SK-N-SH (cell line): ENCODE results near the gene NADSYN1. TPM values are rescaled to one million over a fixed set of nuclear protein-coding genes. Genes with fewer than 3 reads are reported as not detected.

Source experiments
- CTCF ChIA-PET: fragments of 300-600, 350-600 bp; formaldehyde crosslinking; extraction: SDS; loops from one replicate; lab custom pipeline; 2021; lab: Yijun Ruan, JAX
- POLR2A ChIA-PET: fragments of 350-600 bp; sonication (Branson Sonifier 250); formaldehyde crosslinking; extraction: SDS; loops from one replicate; lab custom pipeline; 2020; ENCODE audit warnings: antibody characterized with exemption, inconsistent platforms; lab: Yijun Ruan, JAX
- DNase-seq: peaks from one replicate; pipeline ENCODE4 v3.0.0; 2012
- H2AFZ ChIP-seq: fragments of 200-600 bp; sonication (generic); 2 replicates; pipeline ENCODE4 v1.8.1; 2016; ENCODE audit warnings: antibody characterized with exemption, mild to moderate bottlenecking, low read depth
- H3F3A ChIP-seq: fragments of 200-600 bp; sonication (generic); replicated peaks from 2 replicates; pipeline ENCODE3; 2016; ENCODE audit warnings: antibody characterized with exemption, mild to moderate bottlenecking; ENCODE audit not compliant: insufficient read depth
- H3K27ac ChIP-seq, 2 experiments: fragments of 200-500 bp in 1 of 2; fragments of 200-600 bp in 1 of 2; sonication (Bioruptor generic) in 1 of 2; sonication (generic), shearing (Covaris generic) in 1 of 2; 2 replicates each; pipeline versions ENCODE4 v1.5.1 to v1.6.1; 2014 to 2016; ENCODE audit warnings: low read depth in 2 of 2, inconsistent platforms in 1 of 2, low read length in 1 of 2, mild to moderate bottlenecking in 1 of 2, mixed read lengths in 1 of 2
- H3K27me3 ChIP-seq: fragments of 200-600 bp; sonication (generic), shearing (Covaris generic); 2 replicates; pipeline ENCODE4 v1.6.1; 2016; ENCODE audit warnings: mixed run types; ENCODE audit not compliant: insufficient read depth
- H3K36me3 ChIP-seq, 2 experiments: fragments of 200-500 bp in 1 of 2; fragments of 200-600 bp in 1 of 2; sonication (Bioruptor generic) in 1 of 2; sonication (generic) in 1 of 2; replicated peaks in 1 of 2; 2 replicates each; pipeline versions ENCODE3 to v1.5.1; 2014 to 2016; ENCODE audit warnings: low read length in 1 of 2, mild to moderate bottlenecking in 1 of 2; ENCODE audit not compliant: insufficient read depth in 2 of 2, control insufficient read depth in 1 of 2
- H3K4me1 ChIP-seq, 2 experiments: fragments of 200-500 bp in 1 of 2; fragments of 200-600 bp in 1 of 2; sonication (Bioruptor generic) in 1 of 2; sonication (generic), shearing (Covaris generic) in 1 of 2; 2 replicates each; pipeline versions ENCODE4 v1.5.1 to v1.6.1; 2014 to 2016; ENCODE audit warnings: low read depth in 1 of 2, low read length in 1 of 2, mixed run types in 1 of 2; ENCODE audit not compliant: insufficient read depth in 2 of 2, control insufficient read depth in 1 of 2
- H3K4me2 ChIP-seq: fragments of 200-600 bp; sonication (generic), shearing (Covaris generic); 2 replicates; pipeline ENCODE4 v1.6.1; 2017; ENCODE audit warnings: mixed run types
- H3K4me3 ChIP-seq, 2 experiments: fragments of 200-500 bp in 1 of 2; fragments of 200-600 bp in 1 of 2; sonication (Bioruptor generic) in 1 of 2; sonication (generic), shearing (Covaris generic) in 1 of 2; 2 replicates each; pipeline versions ENCODE4 v1.5.1 to v1.8.1; 2014 to 2016; ENCODE audit warnings: low read depth in 2 of 2, inconsistent platforms in 1 of 2, low read length in 1 of 2, mild to moderate bottlenecking in 1 of 2, mixed read lengths in 1 of 2, moderate library complexity in 1 of 2
- H3K79me2 ChIP-seq: fragments of 200-600 bp; sonication (generic); 2 replicates; pipeline ENCODE4 v1.8.1; 2017; ENCODE audit warnings: mild to moderate bottlenecking; ENCODE audit not compliant: insufficient read depth
- H3K9ac ChIP-seq: fragments of 200-600 bp; sonication (generic); 2 replicates; pipeline ENCODE4 v1.6.1; 2017; ENCODE audit warnings: mixed run types
- H3K9me2 ChIP-seq: fragments of 200-600 bp; sonication (generic); 2 replicates; pipeline ENCODE4 v1.6.1; 2017; ENCODE audit warnings: mixed run types
- H3K9me3 ChIP-seq: fragments of 200-600 bp; sonication (generic); 2 replicates; pipeline ENCODE4 v1.6.1; 2017; ENCODE audit warnings: mixed run types, mild to moderate bottlenecking, moderate library complexity
- H4K20me1 ChIP-seq: fragments of 200-600 bp; sonication (generic); 2 replicates; pipeline ENCODE4 v1.6.1; 2017; ENCODE audit warnings: mild to moderate bottlenecking, mixed run types; ENCODE audit not compliant: insufficient read depth
- ELF1 ChIP-seq: IDR thresholded peaks from 2 replicates; pipeline ENCODE4 v1.4.0; 2012
- EP300 ChIP-seq, 2 experiments: IDR thresholded peaks; 2 replicates each; pipeline versions ENCODE4 v1.4.0 to v1.6.1; 2012; ENCODE audit warnings: borderline replicate concordance in 1 of 2, low read depth in 1 of 2, low read length in 1 of 2
- FOXM1 ChIP-seq: IDR thresholded peaks from 2 replicates; pipeline ENCODE4 v1.4.0; 2012; ENCODE audit warnings: low read depth, mild to moderate bottlenecking
- GABPA ChIP-seq: IDR thresholded peaks from 2 replicates; pipeline ENCODE4 v1.4.0; 2012; ENCODE audit warnings: low read depth, mild to moderate bottlenecking
- GATA2 ChIP-seq: sonication (generic); formaldehyde crosslinking; IDR thresholded peaks from 2 replicates; pipeline ENCODE4 v1.5.0; 2020; ENCODE audit warnings: mild to moderate bottlenecking, missing genetic modification reagents
- NRF1 ChIP-seq: IDR thresholded peaks from 2 replicates; pipeline ENCODE4 v1.6.1; 2012; ENCODE audit warnings: low read depth, mild to moderate bottlenecking, low read length
- RAD21 ChIP-seq: IDR thresholded peaks from 2 replicates; pipeline ENCODE4 v1.6.1; 2012; ENCODE audit warnings: mild to moderate bottlenecking, low read length
- RCOR1 ChIP-seq: fragments of 150-350 bp; IDR thresholded peaks from 2 replicates; pipeline ENCODE4 v1.6.1; 2017; ENCODE audit warnings: antibody characterized with exemption, low read length
- TAF1 ChIP-seq: IDR thresholded peaks from 2 replicates; pipeline ENCODE4 v1.6.1; 2012; ENCODE audit warnings: low read depth, mild to moderate bottlenecking, low read length, moderate library complexity, borderline replicate concordance
- TCF12 ChIP-seq: IDR thresholded peaks from 2 replicates; pipeline ENCODE4 v1.4.0; 2012
- WGBS: methylation state at CpG from one replicate; pipeline ENCODE4 v1.1.6; 2017; ENCODE audit warnings: low lambda C conversion rate; 5-methylcytosine and 5-hydroxymethylcytosine counted together
- polyA plus RNA-seq, 3 experiments: library from polyadenylated mRNA; depleted of rRNA; stranded (reverse); fragments of >200 nt; gene quantifications; 2 replicates each; pipeline ENCODE4 v1.2.3, GENCODE V29; 2012
- TF ChIP-seq, protein P1 (sequence below): IDR thresholded peaks from 2 replicates; pipeline ENCODE4 v1.4.0; 2012; ENCODE audit warnings: low read depth, borderline replicate concordance
- TF ChIP-seq, protein P2 (sequence below): fragments of 150-350 bp; IDR thresholded peaks from 2 replicates; pipeline ENCODE4 v1.6.1; 2017; ENCODE audit warnings: antibody characterized with exemption, low read length, low read depth, borderline replicate concordance
- TF ChIP-seq, protein P3 (sequence below): IDR thresholded peaks from 2 replicates; pipeline ENCODE4 v1.4.0; 2012; ENCODE audit warnings: low read depth
- TF ChIP-seq, protein P4 (sequence below): fragments of 200-600 bp; sonication (generic); IDR thresholded peaks from 2 replicates; pipeline ENCODE4 v1.6.1; 2017; ENCODE audit warnings: antibody characterized with exemption, mild to moderate bottlenecking, moderate library complexity

NADSYN1 gene
- polyA plus RNA-seq, 1 of the 3 experiments (the other 2 are of a cell fraction): 62.5 TPM

DNA sequence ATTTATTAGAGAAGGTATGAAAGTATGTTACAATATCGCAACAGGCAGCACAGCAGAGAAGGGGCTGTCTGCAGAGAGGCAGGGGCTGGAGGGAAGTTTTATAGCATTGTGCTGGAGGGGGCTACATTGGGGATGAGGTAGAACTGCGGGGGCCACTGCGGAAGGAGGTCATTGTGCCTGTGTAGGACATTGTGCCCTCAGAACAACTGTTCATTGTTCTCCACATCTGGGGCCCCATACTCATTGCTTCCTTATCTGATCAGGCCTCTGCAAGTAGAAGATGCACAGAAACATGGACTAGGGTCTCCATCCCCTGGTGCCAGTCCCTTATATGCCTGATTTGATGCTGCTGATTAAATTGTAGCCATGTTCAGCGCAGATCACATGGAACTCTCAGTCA is 12.1 kb downstream of the NADSYN1 start:
- peaks cover 16 to 52% of the 10 kb centered on the region in 2 experiments for H3K36me3 ChIP-seq
- no peak overlapping the region for H3K27ac ChIP-seq
- H3F3A ChIP-seq: no peaks in the 10 kb centered on the region
- no peak overlapping the region for H3K9ac ChIP-seq
- DNase-seq: no peak
- no peaks in the 10 kb centered on the region for H3K9me3 ChIP-seq
- POLR2A ChIA-PET: no interaction called here
- TF ChIP-seq, protein P1, sequence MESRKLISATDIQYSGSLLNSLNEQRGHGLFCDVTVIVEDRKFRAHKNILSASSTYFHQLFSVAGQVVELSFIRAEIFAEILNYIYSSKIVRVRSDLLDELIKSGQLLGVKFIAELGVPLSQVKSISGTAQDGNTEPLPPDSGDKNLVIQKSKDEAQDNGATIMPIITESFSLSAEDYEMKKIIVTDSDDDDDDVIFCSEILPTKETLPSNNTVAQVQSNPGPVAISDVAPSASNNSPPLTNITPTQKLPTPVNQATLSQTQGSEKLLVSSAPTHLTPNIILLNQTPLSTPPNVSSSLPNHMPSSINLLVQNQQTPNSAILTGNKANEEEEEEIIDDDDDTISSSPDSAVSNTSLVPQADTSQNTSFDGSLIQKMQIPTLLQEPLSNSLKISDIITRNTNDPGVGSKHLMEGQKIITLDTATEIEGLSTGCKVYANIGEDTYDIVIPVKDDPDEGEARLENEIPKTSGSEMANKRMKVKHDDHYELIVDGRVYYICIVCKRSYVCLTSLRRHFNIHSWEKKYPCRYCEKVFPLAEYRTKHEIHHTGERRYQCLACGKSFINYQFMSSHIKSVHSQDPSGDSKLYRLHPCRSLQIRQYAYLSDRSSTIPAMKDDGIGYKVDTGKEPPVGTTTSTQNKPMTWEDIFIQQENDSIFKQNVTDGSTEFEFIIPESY: no peak
- TF ChIP-seq GABPA (no peak), RCOR1 (no peak), TAF1 (no peak), TCF12 (no peak), EP300 (IDR thresholded peaks at IDR 0.05; ENCODE audit: borderline replicate concordance in 1 of 2, low read depth in 1 of 2, low read length in 1 of 2) (no peak), FOXM1 (no peak), RAD21 (no peak), NRF1 (no peak), ELF1 (no peak), GATA2 (CRISPR knock-in tag) (no peak)
- TF ChIP-seq, protein P2, sequence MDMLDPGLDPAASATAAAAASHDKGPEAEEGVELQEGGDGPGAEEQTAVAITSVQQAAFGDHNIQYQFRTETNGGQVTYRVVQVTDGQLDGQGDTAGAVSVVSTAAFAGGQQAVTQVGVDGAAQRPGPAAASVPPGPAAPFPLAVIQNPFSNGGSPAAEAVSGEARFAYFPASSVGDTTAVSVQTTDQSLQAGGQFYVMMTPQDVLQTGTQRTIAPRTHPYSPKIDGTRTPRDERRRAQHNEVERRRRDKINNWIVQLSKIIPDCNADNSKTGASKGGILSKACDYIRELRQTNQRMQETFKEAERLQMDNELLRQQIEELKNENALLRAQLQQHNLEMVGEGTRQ: no peak
- TF ChIP-seq, protein P3, sequence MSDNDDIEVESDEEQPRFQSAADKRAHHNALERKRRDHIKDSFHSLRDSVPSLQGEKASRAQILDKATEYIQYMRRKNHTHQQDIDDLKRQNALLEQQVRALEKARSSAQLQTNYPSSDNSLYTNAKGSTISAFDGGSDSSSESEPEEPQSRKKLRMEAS: no peak
- TF ChIP-seq, protein P4, sequence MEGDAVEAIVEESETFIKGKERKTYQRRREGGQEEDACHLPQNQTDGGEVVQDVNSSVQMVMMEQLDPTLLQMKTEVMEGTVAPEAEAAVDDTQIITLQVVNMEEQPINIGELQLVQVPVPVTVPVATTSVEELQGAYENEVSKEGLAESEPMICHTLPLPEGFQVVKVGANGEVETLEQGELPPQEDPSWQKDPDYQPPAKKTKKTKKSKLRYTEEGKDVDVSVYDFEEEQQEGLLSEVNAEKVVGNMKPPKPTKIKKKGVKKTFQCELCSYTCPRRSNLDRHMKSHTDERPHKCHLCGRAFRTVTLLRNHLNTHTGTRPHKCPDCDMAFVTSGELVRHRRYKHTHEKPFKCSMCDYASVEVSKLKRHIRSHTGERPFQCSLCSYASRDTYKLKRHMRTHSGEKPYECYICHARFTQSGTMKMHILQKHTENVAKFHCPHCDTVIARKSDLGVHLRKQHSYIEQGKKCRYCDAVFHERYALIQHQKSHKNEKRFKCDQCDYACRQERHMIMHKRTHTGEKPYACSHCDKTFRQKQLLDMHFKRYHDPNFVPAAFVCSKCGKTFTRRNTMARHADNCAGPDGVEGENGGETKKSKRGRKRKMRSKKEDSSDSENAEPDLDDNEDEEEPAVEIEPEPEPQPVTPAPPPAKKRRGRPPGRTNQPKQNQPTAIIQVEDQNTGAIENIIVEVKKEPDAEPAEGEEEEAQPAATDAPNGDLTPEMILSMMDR: no peak
- TF ChIP-seq, all 33 proteins: peak for 0
- WGBS: 96% methylated on average over 4 of the region's 4 CpGs
- no peaks in the 10 kb centered on the region for H3K9me2 ChIP-seq
- no peak overlapping the region for H2AFZ ChIP-seq
- no peak overlapping the region for H3K4me2 ChIP-seq
- CTCF ChIA-PET: no interaction called here
- H4K20me1 ChIP-seq: no peaks in the 10 kb centered on the region
- no peaks in the 10 kb centered on the region for H3K4me1 ChIP-seq
- no peak overlapping the region for H3K4me3 ChIP-seq
- no peaks in the 10 kb centered on the region; the same call in 1 of the 2 replicates for H3K79me2 ChIP-seq
- no peaks in the 10 kb centered on the region for H3K27me3 ChIP-seq
